Measurements from ENCODE around the gene LIMCH1. TPM values are rescaled to one million over a fixed set of nuclear protein-coding genes. Genes with fewer than 3 reads are reported as not detected.

LIMCH1 gene
- total RNA-seq, 1 experiment from 2014 or later: 25.9 TPM

DNA sequence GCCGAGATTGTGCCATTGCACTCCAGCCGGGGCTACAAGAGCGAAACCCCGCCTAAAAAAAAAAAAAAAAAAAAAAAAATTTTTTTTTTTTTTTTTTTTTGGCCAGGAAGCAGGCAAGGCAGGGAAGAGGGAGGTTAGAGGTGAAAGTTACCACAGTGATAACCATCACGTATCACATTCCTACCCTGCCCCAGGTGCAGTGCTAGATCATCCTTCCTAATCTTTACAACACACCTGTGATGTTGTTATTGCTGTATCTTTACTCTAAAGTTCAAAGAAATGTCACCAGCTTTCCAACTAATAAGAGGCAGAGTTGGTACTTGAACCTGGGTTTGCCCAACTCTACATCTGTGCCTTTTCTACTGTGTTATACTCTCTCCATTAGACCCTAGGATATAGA, 7.2 kb upstream of the LIMCH1 start:
- no peak for DNase-seq (ENCODE audit: low read depth)

DNA sequence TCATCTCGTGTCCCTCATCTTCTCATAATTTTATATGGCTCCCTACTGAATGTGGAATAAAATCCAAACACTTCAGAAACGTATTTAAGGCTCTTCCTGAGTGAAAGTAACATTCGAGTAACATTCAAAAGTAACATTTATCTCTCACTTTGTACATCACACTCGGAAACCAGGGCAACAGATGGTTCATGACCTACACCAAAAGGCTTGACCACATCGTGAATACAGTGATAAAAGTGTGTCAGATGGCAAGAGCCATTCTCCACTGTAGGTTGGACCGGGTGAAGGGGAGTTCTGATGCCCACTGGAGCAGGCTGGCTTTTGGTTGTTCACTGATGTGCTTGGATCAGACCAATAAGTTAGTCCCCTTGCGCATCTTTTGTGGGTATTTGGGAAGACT, 5.6 kb upstream of the LIMCH1 start:
- DNase-seq (ENCODE audit: low read depth): no peak

DNA sequence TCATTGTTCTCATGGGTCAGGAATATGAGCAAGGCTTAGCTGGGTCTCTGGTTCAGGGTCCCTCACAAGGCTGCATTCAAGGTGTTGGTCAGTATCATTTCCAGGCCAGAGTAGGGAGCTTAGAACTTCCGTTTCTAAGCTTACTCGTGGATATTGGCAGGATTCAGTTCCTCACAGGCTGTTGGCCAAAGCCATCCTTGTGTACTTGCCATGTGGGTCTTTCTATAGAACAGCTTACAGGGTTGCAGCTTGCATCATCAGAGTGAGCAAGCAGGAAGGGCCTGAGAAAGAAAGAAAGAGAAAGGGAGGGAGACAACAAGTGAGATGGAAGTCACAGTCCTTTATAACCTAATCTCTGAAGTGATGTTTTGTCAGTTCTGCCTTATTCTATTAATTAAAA, 5.1 kb upstream of the LIMCH1 start:
- peak; percentile 38 for DNase-seq (ENCODE audit: low read depth)

DNA sequence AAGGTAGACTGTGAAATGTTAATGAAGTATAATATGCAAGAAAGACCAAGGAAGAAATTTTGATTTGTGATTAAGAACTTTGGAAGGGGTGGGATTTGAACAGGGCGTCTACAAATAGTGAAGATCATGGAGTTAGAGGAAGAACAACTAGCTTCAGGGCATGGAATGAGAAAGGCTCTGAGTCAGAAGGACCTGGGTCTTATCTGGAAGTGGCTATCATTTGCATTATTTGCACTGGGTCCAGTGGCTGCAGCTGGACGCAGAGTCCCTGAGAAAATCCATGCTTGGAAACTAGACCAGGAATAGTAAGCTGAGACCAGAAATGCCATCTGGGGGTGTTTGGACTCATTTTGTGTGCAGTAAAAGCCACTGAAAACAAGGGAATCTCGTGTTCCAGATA, 4.3 kb upstream of the LIMCH1 start:
- DNase-seq (ENCODE audit: low read depth): no peak

DNA sequence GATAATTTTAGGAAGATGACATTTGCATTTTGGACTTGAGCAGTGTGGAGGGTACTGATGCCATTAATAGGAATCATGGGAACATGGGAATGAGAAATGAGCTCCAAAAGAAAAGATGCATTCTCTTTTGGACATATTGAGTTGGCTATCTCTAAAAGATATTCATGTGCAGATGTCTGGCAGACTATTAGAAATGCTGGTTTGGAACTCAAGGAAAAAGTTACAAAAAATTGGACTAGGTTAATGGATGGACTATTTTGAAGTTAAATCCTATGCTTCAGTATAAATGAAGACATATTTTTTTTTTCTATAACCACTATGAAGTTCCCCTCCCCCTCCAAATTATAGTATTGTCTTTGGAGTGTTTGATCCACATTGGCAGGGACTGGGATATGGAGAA, 3.6 kb upstream of the LIMCH1 start:
- DNase-seq (ENCODE audit: low read depth): no peak

DNA sequence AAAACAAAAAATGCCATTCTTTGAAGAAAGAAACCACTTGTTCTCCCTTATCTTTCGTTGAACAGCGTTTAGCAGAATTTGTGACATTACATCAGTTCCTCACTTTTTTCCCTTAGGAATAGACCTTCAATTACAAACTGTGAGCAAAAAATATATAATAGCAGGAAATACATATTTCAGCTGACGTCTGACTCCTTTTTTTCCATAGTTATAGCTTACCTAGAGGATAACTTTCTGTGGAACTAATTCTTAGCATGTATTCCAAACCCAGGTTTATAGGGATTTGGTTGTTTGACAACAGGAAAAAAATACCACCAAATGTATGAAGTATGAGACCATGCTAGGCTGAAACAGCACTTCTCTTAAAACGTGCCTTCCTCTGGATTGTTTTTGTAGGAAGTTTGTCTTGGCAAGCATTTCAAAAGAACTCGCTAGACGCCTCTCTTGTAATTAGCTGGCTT, 2.0 kb upstream of the LIMCH1 start:
- DNase-seq (ENCODE audit: low read depth): no peak

DNA sequence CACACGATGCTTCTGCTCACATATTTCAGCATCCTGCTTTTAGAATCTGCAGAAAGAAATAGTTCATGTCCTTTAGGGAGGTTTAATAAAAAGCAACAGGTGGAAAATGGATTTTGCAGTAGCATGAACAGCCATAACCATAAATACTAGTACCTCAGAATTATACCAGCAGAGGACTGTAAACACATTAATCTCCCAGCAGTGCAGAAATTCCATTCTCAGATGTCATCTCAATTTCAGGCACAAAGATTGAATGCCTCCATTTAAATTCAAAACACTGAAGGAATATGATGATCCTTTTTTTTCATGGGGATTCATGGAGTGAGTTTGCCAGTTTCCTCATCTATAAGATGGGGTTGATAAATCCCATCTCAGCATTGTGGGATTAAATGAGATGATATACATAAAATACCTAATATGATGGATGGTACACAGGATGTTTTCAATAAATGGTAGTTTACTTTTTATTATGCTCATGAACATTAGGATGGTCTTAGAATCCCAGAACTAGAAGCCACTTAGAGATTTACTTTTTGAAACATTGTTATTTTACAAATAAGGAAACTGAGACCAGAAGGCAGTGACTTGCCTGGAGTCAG, 566 bp upstream of the LIMCH1 start:
- DNase-seq (ENCODE audit: low read depth): no peak

- DNase-seq (ENCODE audit: low read depth): peak; percentile 71
These were observed 1.0 kb downstream of the LIMCH1 start for GRCh38 chr4:41538887-41539498.

DNA sequence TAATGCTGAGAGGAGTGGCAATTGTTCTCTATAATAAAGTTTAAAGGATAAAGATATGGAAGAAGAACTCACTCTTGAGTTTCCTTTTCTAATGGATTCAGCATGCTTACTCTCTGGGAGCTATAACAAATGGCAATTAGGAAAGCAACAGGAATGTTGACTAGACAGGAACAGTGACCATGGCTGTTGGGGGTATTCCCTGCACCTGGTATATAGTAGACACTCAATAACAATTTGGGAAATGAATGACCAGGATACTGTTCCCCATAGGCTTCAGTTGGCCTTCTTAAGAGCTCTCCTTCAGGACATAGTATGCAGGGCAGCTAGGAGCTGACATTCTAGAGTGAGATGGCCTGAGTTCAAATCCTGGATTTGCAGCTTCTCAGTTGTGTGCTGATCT, 1.8 kb downstream of the LIMCH1 start:
- DNase-seq (ENCODE audit: low read depth): no peak

DNA sequence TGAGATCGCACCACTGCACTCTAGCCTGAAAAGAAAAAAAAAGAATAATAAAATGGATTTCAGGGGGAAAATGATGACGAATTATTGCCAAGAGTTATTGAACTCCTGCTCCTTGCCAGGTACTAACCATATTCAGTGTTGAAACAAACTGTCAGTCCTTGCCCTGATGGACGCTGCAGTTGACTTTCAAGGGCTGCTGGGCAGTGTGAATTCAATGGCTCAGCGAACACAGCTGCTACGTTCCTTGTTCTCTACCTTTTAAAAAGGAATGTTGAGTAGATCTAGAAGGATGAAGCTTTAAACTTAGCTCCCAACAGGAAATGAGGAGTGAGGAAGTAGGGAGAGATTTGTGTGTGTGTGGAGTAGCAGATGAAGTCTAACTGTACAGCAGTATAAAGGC, 2.7 kb downstream of the LIMCH1 start:
- DNase-seq (ENCODE audit: low read depth): no peak

DNA sequence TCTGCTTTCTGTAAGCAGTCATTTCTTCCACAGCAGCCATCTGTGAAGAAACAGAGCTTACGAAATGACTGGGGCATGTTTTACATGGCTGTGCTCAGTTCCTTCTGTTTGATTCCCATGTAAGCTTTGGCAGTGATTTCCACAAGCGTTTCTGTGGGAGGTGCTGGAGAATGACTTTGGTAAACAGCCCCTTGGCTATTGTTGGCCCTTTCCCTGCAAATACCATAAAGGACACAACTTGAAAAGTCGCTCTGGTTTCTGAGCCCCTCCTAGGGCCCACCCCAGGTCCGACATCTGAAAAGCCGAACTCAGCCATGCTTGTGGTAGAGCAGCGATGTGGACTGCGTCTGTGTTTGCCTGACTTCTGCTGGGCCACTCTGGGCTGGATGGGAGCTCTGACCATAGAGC, 3.7 kb downstream of the LIMCH1 start:
- DNase-seq (ENCODE audit: low read depth): no peak

GRCh38 chr4:41542526-41543275, 4.7 kb downstream of the LIMCH1 start:
- no peak for DNase-seq (ENCODE audit: low read depth)

- no peak for DNase-seq (ENCODE audit: low read depth)
These were observed 7.3 kb downstream of the LIMCH1 start for GRCh38 chr4:41545238-41545637.

GRCh38 chr4:41546638-41547037, 8.7 kb downstream of the LIMCH1 start:
- DNase-seq (ENCODE audit: low read depth): no peak

GRCh38 chr4:41548305-41548880, 10.4 kb downstream of the LIMCH1 start:
- DNase-seq (ENCODE audit: low read depth): no peak

DNA sequence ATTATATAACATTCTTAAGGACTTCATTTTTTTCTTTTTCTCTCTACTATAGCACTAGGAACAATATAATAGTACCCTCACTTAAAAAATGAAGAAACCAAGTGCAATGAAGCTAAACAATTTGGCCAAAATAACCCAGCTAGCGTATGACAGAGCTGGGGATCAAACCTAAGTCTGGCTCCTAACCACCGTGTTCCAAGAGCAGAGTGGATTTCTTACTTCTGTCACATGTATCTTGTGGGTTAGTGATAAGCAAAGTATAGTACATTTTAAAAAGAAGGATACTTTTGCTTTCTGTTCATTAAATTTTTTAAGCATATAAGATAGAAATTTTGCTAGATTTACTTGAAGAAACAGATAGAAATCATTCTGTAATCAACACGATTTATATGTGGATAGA, 11.5 kb downstream of the LIMCH1 start:
- DNase-seq (ENCODE audit: low read depth): no peak

GRCh38 chr4:41550308-41550707, 12.4 kb downstream of the LIMCH1 start:
- DNase-seq (ENCODE audit: low read depth): peak; percentile 39

DNA sequence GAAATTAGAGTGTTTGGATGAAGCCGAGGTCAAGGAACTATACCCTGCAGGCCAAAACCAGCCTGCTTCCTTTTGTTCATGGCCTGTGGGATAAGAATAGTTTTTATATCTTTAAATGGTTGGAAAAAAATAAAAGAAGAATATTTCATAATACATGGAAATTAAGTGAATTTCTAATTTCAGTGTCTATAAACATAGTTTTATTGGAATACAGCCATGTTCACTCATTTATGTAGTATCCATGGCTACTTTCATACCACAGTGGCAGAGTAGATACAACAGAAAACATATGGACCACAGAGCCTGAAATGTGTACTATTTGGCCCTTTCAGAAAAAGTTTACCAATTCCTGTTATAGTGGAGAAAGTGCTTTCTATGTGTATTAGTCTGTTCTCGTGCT, 13.6 kb downstream of the LIMCH1 start:
- no peak for DNase-seq (ENCODE audit: low read depth)

DNA sequence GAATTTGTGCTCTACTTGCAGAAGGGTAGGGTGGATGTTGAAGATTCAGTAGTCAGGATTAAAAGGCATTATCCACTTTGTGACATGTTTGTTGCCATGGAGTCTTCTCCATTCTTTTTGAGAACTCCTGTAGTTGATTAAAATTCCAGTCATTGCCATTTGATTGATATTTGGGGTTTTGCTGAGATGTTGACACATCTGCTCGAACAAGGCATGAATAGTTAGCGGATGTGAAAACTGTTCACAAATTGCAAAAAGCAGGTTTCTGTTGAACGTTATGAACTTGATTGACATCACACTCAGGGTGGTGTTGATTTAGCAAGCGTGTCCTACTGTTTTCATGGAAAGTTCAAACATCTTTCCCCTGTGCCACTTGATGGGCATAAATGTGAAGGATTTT, 16.9 kb downstream of the LIMCH1 start:
- no peak for DNase-seq (ENCODE audit: low read depth)

- DNase-seq (ENCODE audit: low read depth): no peak
These were observed 18.6 kb downstream of the LIMCH1 start for GRCh38 chr4:41556526-41556925.

DNA sequence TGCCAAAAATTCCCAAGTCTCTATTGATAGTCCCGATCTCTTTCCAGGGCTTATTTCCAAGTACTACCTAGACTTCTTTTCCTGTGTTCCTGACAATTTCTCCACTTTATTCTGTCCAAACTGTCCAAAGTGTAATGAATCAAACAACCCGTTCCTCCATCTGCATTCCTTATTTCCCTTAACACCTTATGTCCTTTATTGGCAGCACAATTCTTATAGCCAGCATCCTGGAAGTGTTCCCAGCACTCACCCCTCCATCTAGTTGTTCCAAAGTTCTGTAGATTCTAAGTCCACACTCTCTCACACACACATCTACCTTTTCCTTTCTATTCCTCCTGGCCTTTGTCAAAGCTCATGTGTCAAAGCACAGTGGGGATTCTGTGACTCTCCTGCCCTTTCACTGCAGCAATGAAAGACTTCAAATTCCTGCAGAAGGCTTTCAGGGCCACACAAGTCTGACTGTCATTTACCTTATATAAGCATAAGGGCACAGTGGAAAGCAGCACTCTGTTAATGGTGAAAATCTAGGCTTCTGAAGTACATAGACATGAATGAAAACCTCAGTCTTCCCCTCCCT, 22.1 kb downstream of the LIMCH1 start:
- no peak for DNase-seq (ENCODE audit: low read depth)

- DNase-seq (ENCODE audit: low read depth): no peak
These were observed 23.3 kb downstream of the LIMCH1 start for GRCh38 chr4:41561244-41561643.
